ENCODE results near the gene TPSAB1. TPM values are rescaled to one million over a fixed set of nuclear protein-coding genes. Genes with fewer than 3 reads are reported as not detected.
A peak's percentile ranks its signal among the peaks of the same experiment; 100 is the strongest.
"Not testable (repeated sequence)": the region's sequence is repeated elsewhere in the genome, so short reads cannot be mapped to it uniquely, and the experiment has no call there.

The TPSAB1 gene
- not detected in 2 replicates for total RNA-seq (2014; rRNA removed; shearing (Covaris generic))

DNA sequence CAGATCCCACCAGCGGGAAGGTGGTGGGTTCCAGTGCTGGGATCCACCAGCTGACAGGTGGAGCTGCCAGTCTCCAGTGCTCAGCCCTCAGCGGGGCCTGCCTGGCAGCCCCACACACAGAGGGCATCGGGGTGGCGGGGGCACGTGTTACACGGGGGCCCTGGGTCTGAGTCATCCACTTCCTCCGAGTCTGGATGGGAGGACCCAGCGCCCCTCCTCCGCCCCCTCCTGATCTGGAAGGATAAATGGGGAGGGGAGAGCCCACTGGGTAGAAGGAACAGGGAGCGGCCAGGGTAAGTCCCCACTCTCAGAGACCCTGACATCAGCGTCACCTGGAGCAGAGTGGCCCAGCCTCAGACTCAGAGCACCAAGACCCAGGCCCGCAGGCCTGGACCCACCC is at the start of gene TPSAB1:
Gene TPSAB1 (plus strand): TSS at position 270 of the 400 bp plus-strand sequence. CDS start 234 bp downstream, outside the sequence.
- DNase-seq (ENCODE audit: low spot score): not testable (repeated sequence)

DNA sequence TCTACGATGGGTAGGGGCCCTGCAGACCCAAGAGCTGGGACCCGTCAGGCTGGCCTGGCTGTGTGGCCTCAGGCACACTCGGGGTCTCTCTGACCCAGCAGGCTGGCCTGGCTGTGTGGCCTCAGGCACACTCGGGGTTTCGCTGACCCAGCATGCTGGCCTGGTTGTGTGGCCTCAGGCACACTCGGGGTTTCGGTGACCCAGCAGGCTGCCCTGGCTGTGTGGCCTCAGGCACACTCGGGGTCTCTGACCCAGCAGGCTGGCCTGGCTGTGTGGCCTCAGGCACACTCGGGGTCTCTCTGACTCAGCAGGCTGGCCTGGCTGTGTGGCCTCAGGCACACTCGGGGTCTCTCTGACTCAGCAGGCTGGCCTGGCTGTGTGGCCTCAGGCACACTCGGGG is 49.7 kb upstream of the TPSAB1 start:
- not testable (repeated sequence) for DNase-seq (ENCODE audit: low spot score)

DNA sequence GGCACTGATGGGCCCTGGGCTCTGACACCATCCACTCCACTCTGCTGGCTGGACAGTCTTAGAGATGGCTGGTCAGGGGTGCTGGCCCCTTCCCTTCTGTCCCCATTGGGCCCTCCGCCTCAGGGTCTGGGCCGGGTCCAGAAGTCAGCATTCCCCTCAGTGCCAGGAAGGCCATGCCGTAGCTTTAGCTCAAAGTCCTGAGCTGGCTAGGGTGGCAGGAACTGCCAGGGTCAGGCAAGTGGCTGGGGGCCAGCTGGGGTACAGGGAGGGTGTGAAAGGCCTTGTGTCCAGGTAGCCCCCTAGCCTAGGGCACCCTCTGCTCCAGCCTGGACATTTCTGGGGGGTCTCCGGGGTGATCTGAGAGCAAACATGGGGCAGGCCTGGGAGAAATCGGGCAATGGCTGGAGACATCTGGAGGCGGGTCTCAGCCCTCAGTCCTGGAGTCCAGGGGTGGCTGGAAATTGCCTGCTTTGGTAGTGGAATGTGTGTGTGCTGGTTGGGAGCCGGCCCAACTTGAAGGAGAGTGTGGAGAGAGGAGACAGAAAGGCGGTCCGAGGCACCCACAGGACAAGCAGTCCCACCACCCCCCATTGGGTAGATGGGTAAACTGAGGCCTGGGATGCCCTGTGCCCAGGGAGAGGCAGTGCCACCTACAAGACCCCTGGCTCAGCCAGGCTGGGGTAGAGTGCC is 48.0 kb upstream of the TPSAB1 start:
- no peak for DNase-seq (ENCODE audit: low spot score)

DNA sequence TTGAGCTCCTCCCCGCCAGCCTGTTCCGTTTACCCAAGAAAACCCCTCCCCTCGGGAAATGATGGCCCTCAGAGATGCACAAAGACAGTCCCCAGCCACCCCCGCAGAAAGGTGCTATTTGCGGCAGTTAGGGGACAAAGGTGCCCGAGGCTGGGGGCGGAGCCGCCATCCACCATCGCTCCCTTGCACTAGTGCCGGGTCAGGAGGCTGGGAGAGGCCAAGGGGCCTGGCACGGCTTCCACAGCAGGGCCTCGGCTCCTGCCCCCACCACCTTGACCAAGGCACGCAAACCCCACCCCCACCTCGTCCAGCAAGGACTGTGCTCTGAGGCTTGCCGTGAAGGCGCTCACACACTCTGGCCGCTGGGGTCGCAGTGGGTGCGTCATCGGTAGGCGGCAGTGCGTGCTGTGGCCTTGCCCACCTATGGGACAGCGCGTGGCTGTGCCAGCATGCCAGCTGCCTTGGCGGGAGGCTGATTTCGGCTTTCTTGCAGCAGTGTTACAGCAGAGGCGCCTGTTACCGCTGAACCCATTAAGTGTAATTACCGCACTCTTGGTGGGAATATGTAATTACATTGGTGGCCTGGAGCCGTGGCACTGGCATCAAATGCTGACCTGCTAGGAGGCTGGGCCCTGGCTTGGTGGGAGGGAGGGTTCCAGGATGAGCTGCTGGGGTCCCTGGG is 47.2 kb upstream of the TPSAB1 start:
- DNase-seq (ENCODE audit: low spot score): peak; percentile 48

DNA sequence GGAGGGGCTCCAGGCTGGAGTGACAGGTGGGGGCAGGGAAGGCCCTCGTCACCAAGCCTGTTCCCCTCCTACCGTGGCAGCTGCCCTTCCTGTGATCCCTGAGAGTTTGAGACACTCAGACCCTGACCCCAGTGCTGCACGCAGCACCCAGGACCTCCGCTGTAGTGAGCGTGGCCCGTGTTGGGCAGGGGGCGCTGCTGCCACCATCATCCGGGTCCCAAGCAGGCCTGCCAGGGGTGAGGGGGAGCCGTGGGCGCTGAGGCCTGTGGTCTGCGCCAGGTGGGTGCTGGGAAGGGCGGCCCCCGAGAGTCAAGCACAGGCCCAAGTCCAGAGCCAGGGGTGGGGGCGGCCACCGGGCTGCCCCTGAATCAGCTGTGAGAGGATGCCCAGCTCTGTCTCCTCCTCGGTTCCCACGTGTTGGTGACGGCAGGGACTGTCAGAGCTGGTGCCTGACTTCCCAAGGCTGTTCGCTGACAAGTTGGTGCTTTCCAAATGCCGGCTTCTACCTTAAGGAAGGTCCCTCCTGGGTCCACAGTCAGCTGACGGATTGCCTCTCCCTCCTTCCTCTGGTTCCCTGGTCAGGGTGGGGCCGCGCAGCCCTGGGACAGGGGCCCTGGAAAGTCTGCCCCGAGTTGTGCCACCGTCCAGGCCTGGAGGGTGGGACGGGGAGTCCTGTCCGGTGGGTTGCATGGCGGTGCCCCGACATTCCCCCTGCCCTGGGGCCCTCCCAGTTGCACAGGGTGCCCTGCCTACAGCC is 46.5 kb upstream of the TPSAB1 start:
- no peak for DNase-seq (ENCODE audit: low spot score)

DNA sequence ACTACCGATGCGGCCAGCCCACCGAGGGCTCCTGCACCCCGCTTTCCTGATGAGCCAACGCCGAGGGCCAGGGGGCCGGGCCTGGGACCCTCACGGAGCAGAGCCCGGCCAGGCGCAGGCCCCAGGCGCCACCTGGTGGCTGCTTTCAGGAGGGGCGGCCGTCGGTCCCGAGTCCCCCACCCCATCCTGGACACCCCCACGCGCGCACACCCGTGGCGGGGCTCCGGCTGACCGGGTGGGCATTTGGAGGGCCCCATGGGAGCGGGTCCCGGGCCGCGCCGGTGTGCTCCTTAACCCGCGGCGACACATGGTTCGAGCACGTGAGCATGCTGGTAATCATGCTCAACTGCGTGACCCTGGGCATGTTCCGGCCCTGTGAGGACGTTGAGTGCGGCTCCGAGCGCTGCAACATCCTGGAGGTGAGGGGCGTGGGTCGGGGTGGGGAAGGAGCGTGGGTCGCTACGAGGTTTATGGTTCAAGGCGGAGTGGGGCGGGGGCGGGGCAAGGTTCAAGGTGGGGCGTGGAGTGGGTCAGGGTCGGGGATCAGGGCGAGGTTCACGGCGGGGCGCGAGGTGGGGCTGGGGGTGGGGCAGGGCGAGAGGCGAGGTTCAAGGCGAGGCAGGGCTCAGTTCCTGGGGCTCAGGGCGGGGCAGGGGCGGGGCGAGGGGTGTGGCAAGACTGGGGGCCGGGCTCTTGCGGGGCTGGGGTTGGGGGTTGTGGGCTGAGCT is 45.7 kb upstream of the TPSAB1 start:
- DNase-seq (ENCODE audit: low spot score): no peak

DNA sequence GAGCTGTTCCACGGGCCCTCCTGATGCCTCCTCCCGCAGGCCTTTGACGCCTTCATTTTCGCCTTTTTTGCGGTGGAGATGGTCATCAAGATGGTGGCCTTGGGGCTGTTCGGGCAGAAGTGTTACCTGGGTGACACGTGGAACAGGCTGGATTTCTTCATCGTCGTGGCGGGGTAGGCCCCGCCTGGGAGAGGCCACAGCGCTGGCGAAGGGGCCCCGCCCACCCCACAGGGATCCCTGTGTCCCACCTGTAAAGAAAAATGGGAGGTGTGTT is 45.2 kb upstream of the TPSAB1 start:
- DNase-seq (ENCODE audit: low spot score): no peak

DNA sequence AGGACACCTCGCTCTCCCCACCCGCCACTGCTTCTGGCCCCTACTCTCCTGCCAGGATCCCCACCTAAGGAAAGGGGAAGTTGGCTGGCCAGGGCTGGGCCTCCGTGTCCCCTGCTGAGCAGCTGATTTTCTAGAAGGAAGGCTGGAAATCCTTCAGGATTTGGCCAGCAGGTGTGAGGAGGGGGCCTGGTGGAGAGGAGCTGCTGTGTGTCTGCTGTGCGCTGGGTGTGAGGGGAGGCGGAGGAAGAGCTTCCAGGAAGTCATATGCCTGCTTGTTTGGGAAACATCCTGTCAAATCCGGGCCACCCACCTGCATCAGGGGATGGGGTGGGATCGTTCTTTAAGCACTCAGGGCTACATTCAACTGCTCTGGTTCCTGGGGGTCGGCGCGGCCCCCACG is 44.0 kb upstream of the TPSAB1 start:
- DNase-seq (ENCODE audit: low spot score): no peak

DNA sequence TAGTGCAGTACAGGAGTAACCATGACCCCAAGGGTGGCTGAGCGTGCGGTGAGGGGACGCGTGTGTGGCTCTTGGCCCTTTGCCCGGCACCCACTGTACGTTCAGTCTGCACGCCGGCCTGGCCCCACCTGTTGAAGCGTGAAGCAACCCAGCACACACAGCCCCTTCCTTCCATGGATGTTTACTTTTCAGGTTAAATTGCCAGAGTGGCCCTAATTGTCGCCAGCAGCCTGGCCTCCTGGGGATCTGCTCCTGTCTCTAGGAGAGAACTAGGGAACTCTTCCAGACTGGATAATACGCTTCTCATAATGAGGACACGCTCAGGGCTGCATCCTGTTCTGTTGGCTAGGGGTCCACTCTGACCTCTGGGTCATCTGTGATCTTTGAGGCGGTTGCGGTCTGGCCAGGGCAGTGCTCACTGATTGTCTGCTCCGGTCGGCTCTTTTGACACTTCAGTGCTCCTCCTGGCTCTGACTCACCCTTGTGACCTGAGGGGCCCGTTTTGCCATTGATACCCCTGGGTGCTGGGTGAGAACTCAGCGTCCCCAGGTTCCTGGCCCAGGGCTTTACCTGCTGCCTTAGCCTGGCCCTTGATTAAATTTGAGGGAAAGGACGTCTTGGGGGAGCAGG is 43.2 kb upstream of the TPSAB1 start:
- no peak for DNase-seq (ENCODE audit: low spot score)

DNA sequence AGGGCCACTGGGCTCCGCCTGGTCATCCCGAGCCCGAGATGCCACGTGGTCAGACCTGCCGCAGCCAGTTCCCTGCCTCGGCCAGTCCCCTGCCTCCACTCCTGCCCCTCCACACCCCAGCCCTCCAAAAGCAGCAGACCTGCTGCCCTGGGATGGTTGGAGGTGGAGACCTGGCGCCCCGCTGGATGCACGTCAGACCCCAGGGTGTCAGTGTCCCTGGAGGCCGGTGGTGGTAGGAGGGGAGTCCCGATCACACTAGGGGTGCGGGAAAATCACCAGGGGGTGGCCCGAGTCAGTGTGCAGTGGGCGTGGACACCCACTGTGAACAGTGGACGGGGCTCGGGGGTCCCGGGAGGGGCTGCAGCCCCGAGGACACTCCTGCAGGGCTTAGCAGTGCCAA is 42.3 kb upstream of the TPSAB1 start:
- DNase-seq (ENCODE audit: low spot score): no peak

DNA sequence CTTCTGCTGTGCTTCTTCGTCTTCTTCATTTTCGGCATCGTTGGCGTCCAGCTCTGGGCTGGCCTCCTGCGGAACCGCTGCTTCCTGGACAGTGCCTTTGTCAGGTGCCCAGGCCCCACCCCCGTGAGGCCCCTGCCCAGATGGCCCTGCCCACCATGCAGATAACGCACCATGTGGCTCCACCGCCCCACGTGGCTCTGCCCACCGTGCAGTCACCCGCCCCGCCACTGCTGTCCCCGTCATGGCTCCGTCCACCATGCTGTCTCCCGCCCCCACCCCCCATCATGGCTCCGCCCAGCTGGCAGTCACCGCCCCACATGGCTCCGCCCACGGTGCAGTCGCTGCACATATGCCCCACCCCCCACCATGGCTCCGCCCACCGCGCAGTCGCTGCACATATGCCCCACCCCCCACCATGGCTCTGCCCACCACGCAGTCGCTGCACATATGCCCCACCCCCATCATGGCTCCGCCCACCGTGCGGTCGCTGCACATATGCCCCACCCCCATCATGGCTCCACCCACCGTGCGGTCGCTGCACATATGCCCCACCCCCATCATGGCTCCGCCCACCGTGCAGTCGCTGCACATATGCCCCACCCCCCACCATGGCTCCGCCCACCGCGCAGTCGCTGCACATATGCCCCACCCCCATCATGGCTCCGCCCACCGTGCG is 41.7 kb upstream of the TPSAB1 start:
- not testable (repeated sequence) for DNase-seq (ENCODE audit: low spot score)

DNA sequence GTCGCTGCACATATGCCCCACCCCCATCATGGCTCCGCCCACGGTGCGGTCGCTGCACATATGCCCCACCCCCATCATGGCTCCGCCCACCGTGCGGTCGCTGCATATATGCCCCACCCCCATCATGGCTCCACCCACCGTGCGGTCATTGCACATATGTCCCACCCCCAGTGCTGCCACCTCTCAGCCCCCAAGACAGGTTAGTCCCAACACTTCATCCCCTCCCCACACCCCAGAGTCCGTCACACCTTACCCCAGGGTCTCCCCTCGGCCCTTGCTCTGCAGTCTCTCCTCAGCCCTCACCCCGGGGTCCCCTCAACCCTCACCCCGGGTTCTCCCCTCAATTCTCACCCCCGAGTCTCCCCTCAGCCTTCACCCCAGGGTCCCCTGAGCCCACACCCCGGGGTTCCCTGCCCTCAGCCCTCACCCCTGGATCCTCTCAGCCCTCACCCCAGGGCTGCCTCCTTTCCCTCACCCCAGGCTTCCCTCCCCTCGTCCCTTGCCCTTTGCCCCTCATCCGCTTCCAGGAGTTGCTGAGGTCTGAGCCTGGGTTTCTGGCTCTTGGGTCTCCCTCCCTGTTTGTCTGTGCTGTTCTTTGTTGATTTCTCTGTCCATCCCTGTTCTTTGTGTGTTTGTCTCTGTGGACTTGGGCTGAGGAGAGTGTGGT is 41.0 kb upstream of the TPSAB1 start:
- no peak for DNase-seq (ENCODE audit: low spot score)

DNA sequence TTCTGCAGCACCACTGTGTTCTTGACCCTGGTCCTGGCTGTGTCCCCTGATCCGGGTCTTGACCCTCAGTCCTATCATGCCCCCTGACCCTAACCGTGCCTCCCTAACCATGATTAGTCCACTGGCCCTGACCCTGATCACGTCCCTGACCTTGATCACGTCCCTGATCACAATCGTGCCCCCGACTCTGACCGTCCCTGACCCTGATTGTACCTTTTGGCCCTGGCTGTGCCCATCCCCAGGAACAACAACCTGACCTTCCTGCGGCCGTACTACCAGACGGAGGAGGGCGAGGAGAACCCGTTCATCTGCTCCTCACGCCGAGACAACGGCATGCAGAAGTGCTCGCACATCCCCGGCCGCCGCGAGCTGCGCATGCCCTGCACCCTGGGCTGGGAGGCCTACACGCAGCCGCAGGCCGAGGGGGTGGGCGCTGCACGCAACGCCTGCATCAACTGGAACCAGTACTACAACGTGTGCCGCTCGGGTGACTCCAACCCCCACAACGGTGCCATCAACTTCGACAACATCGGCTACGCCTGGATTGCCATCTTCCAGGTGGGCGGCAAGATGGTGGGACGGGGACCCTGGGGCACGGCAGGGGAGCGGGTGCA is 40.4 kb upstream of the TPSAB1 start:
- DNase-seq (ENCODE audit: low spot score): no peak

DNA sequence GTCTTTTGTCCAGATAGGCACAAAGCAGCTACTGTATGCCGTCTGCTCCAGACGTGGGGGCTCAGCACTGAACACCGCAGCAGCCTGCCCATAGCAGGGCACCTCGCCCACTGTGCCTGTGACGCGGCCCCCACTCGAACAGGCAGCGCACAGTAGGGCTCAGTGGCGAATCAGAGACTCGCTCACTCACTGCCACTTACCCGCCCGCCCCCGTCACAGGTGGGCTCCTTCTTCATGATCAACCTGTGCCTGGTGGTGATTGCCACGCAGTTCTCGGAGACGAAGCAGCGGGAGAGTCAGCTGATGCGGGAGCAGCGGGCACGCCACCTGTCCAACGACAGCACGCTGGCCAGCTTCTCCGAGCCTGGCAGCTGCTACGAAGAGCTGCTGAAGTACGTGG is 39.1 kb upstream of the TPSAB1 start:
- no peak for DNase-seq (ENCODE audit: low spot score)

DNA sequence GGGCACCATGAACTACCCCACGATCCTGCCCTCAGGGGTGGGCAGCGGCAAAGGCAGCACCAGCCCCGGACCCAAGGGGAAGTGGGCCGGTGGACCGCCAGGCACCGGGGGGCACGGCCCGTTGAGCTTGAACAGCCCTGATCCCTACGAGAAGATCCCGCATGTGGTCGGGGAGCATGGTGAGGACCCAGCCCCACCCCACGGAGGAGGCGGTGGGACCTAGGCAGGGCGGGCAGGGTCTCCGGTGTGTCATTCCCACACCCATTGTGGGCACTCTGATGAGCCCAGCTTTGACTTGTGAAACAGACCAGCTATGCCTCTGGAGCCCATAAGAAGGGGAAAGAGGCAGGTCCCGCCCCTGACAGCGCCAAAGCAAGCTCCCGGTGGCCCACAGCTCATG is 38.2 kb upstream of the TPSAB1 start:
- no peak for DNase-seq (ENCODE audit: low spot score)

DNA sequence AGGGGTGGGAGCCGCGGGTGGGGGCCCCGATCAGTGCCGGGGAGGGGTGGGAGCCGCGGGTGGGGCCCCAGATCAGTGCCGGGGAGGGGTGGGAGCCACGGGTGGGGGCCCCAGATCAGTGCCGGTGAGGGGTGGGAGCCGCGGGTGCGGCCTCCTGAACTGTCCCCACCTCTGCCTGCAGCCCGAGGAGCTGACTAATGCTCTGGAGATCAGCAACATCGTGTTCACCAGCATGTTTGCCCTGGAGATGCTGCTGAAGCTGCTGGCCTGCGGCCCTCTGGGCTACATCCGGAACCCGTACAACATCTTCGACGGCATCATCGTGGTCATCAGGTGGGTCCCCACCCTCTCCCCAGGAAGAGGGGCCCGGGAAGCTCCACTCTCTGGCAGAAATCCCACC is 35.6 kb upstream of the TPSAB1 start:
- no peak for DNase-seq (ENCODE audit: low spot score)

DNA sequence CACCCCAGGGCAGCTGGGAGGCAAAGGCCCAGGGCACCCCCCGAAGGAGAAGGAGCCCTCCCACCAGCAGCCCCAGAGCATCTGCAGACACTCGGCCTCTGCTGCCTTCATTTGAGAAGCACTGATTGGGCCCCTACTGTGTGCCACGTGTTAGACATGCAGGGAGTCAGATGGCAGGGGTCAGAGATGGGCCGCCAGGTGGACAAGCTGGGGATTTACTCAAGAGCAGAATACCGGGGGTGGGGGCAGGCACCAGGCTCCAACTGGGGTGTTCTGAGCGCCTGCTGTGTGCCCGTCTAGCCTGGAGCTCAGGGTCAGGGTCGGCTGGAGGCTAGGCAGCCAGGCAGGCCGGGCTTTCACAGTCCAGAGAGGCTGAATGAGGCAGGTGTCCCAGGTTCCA is 34.2 kb upstream of the TPSAB1 start:
- no peak for DNase-seq (ENCODE audit: low spot score)

DNA sequence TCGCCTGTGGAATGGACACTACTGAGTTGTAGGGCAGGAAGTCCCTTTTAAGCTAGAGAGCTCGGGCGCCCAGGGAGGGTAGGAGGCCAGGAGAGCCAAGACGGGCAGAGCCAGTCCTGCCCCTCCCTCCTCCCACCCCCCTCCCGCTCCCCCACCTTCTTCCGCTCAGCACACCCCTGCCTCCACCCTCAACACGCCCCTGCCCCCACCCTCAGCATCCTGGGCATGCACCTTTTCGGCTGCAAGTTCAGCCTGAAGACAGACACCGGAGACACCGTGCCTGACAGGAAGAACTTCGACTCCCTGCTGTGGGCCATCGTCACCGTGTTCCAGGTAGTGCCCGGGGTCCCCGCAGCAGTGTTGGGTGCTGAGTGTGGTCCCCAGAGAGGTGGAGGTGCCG is 33.7 kb upstream of the TPSAB1 start:
- DNase-seq (ENCODE audit: low spot score): no peak

DNA sequence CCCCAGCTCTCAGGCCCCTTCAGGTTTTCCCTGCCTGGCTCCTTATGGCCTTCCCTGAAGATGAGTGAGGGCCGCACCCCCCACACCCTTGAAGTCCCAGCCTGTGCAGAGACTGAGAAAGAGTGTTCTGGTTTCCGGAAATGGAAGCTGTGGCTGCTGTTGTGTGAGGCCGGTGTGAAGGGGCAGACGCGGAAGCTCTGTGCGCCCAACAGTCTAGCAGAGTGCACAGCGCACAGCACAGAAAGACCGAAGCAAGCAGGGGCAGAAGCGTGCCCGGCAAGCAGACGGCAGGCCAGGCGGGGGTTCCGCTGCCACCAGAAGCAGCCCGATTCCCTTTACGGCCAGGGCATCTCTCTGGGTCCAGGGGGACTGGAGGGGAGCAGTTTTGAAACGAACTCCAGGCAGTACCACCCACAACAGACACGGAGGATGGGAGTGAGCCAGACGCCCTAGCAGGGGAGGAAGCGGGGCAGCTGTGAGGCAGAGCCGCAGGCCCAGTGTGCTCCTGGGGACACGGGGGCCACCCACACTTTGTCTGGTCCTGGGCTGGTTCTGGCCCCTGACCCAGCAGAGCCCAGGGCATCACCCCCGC is 32.2 kb upstream of the TPSAB1 start:
- DNase-seq (ENCODE audit: low spot score): no peak

DNA sequence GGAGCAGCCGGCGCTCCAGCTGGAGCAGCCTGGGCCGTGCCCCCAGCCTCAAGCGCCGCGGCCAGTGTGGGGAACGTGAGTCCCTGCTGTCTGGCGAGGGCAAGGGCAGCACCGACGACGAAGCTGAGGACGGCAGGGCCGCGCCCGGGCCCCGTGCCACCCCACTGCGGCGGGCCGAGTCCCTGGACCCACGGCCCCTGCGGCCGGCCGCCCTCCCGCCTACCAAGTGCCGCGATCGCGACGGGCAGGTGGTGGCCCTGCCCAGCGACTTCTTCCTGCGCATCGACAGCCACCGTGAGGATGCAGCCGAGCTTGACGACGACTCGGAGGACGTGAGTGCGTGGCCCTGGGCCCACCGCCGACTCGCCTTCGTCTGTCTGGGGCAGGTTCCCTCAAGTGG is 31.4 kb upstream of the TPSAB1 start:
- DNase-seq (ENCODE audit: low spot score): no peak
